Vagina (tissue), 2 donors: ENCODE results near the gene OAS2. TPM values are rescaled to one million over a fixed set of nuclear protein-coding genes. Genes with fewer than 3 reads are reported as not detected.

Experiments
- DNase-seq, 2 donors: peaks; one replicate each; pipeline ENCODE4 v3.0.0-alpha.2; 2017; ENCODE audit errors: extremely low spot score in 2 of 2
- H3K27ac ChIP-seq: fragments of 200-600 bp; sonication (generic); one replicate; pipeline ENCODE4 v1.5.1; 2019
- H3K27me3 ChIP-seq: fragments of 200-600 bp; sonication (generic); one replicate; pipeline ENCODE4 v1.5.1; 2019
- H3K36me3 ChIP-seq, 2 donors: fragments of 200-600 bp; sonication (generic); one replicate each; pipeline ENCODE4 v1.5.1; 2017 to 2019
- H3K4me1 ChIP-seq: fragments of 200-600 bp; sonication (generic); one replicate; pipeline ENCODE4 v1.5.1; 2019
- H3K4me3 ChIP-seq, 2 donors: fragments of 200-600 bp; sonication (generic); 1 replicate in 1 of 2; 2 replicates in 1 of 2; pipeline ENCODE4 v1.5.1; 2016 to 2019
- H3K9me3 ChIP-seq: fragments of 200-600 bp; sonication (generic); one replicate; pipeline ENCODE4 v1.5.1; 2019
- POLR2A ChIP-seq, 2 donors: fragments of 450-650 bp; IDR thresholded peaks; one replicate each; pipeline ENCODE4 v1.6.1; 2017; ENCODE audit warnings: antibody characterized with exemption in 2 of 2, mild to moderate bottlenecking in 2 of 2, moderate library complexity in 2 of 2
- POLR2AphosphoS5 ChIP-seq, 2 donors: sonication (generic); formaldehyde crosslinking; IDR thresholded peaks; one replicate each; pipeline ENCODE4 v1.9.0; 2017; ENCODE audit warnings: antibody characterized with exemption in 2 of 2, mild to moderate bottlenecking in 2 of 2, low read depth in 1 of 2; ENCODE audit not compliant: insufficient read depth in 1 of 2
- intact Hi-C: fragments of 100-400 bp; cut with DNase I; formaldehyde crosslinking; loops from one replicate; pipeline ENCODE4 v1.15.1; 2023
- total RNA-seq: library from RNA; depleted of rRNA; stranded (reverse); fragments of >200 nt; gene quantifications from one replicate; pipeline ENCODE4 v1.2.3, GENCODE V29; 2016
- TF ChIP-seq, protein P1 (sequence below), 3 experiments: fragments of 450-650 bp in 2 of 3; fragments of 200-600 bp in 1 of 3; sonication (generic) in 1 of 3; IDR thresholded peaks; one replicate each; pipeline ENCODE4 v1.5.1; 2017 to 2019; ENCODE audit warnings: antibody characterized with exemption in 3 of 3, mild to moderate bottlenecking in 2 of 3, moderate library complexity in 2 of 3

The OAS2 gene
- total RNA-seq, 1 donor from 2014 or later = 14.0 TPM

DNA sequence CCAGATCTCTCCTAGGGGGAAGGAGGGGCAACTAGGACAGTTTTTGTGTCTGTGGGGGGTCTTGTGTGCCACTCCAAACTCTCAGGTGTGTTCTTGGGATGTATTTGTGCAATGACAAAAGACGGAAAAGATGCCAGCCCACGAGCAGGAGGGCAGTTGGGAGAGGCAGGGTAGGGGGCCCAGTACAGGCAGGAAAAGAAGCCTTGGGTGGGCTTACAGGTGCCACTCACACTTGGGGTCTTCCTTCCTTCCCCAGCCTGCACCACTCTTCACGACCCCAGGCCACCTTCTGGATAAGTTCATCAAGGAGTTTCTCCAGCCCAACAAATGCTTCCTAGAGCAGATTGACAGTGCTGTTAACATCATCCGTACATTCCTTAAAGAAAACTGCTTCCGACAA, 24.4 kb downstream of the OAS2 start:
- H3K9me3 ChIP-seq = no peaks in the 10 kb centered on the region
- peak in 1 of 2 donors; percentile 70 for DNase-seq
- peaks cover 0 to 37% of the 10 kb centered on the region in 2 donors for H3K36me3 ChIP-seq
- no peak overlapping the region for H3K4me3 ChIP-seq
- intact Hi-C loops = no loop called here
- TF ChIP-seq POLR2AphosphoS5 (IDR thresholded peaks at IDR 0.05; ENCODE audit: insufficient read depth in 1 of 2, low read depth in 1 of 2) (no peak), POLR2A (IDR thresholded peaks at IDR 0.05) (no peak)
- TF ChIP-seq, protein P1, sequence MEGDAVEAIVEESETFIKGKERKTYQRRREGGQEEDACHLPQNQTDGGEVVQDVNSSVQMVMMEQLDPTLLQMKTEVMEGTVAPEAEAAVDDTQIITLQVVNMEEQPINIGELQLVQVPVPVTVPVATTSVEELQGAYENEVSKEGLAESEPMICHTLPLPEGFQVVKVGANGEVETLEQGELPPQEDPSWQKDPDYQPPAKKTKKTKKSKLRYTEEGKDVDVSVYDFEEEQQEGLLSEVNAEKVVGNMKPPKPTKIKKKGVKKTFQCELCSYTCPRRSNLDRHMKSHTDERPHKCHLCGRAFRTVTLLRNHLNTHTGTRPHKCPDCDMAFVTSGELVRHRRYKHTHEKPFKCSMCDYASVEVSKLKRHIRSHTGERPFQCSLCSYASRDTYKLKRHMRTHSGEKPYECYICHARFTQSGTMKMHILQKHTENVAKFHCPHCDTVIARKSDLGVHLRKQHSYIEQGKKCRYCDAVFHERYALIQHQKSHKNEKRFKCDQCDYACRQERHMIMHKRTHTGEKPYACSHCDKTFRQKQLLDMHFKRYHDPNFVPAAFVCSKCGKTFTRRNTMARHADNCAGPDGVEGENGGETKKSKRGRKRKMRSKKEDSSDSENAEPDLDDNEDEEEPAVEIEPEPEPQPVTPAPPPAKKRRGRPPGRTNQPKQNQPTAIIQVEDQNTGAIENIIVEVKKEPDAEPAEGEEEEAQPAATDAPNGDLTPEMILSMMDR (IDR thresholded peaks at IDR 0.05) = no peak
- no peak overlapping the region for H3K27ac ChIP-seq
- no peaks in the 10 kb centered on the region for H3K4me1 ChIP-seq
- H3K27me3 ChIP-seq = no peaks in the 10 kb centered on the region

DNA sequence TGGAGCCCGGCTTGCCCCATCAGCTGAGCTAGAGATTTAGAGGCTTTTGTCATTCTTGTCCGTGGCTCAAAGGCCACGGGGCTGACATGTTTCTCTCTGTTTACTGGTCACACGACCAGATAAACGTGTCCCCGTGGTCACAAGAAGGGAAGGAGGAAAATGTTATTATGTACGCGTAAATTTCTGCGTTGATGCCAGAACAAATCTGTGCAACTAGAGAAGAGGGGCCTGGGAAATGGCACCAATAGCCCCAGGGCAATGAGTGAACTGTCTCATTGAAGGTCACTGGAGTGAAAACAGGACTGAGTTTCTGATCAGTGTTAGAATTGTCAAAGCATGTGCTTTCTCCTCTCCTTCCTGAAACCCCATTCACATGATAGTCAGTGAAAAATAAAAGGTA, 25.3 kb downstream of the OAS2 start:
- no peaks in the 10 kb centered on the region for H3K4me1 ChIP-seq
- H3K9me3 ChIP-seq = no peaks in the 10 kb centered on the region
- H3K27me3 ChIP-seq = no peaks in the 10 kb centered on the region
- DNase-seq = no peak
- H3K4me3 ChIP-seq = no peak overlapping the region
- intact Hi-C loops = no loop called here
- no peak overlapping the region for H3K27ac ChIP-seq
- TF ChIP-seq POLR2AphosphoS5 (IDR thresholded peaks at IDR 0.05; ENCODE audit: insufficient read depth in 1 of 2, low read depth in 1 of 2) = no peak
- no peak for TF ChIP-seq POLR2A (IDR thresholded peaks at IDR 0.05)
- TF ChIP-seq, protein P1 (IDR thresholded peaks at IDR 0.05) = no peak
- peaks cover 0 to 37% of the 10 kb centered on the region in 2 donors for H3K36me3 ChIP-seq

DNA sequence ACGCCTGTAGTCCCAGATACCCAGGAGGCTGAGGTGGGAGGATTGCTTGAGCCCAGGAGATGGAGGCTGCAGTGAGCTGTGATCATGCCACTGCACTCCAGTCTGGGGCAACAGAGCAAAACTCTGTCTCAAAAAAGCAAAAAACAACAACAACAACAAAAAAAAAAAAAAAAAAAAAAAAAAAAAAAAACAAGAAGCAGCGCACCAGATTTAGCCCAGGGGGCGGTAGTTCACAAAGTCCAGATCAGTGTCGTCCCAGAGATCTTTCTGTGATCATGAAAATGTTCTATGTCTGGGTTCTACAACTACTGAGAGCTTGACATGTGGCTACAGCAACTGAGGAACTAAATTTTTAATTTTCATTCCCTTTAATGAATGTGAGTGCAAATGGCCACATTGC, 27.4 kb downstream of the OAS2 start:
- Histone ChIP-seq H3K36me3 (peaks cover 0 to 36% of the 10 kb centered on the region in 2 donors), H3K27ac (no peak overlapping the region), H3K9me3 (no peaks in the 10 kb centered on the region), H3K4me3 (no peak overlapping the region), H3K27me3 (no peaks in the 10 kb centered on the region), H3K4me1 (no peaks in the 10 kb centered on the region)
- TF ChIP-seq, protein P1 (IDR thresholded peaks at IDR 0.05) = no peak
- no peak for TF ChIP-seq POLR2AphosphoS5 (IDR thresholded peaks at IDR 0.05; ENCODE audit: insufficient read depth in 1 of 2, low read depth in 1 of 2)
- TF ChIP-seq POLR2A (IDR thresholded peaks at IDR 0.05) = no peak
- intact Hi-C loops = no loop called here
- no peak for DNase-seq

DNA sequence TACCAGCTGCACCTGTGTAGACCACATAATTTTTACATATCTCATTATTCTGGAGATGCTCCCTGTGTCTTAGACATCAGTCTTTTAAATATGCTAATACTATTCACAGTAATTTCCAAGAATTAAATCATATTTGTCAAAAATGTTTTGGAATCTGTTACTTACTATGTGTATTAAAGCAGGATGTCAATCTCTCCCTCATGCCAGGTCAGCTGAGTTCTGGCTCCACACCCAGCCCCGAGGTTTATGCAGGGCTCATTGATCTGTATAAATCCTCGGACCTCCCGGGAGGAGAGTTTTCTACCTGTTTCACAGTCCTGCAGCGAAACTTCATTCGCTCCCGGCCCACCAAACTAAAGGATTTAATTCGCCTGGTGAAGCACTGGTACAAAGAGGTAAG, 27.9 kb downstream of the OAS2 start:
- no peaks in the 10 kb centered on the region for H3K9me3 ChIP-seq
- no peaks in the 10 kb centered on the region for H3K27me3 ChIP-seq
- H3K27ac ChIP-seq = no peak overlapping the region
- intact Hi-C loops = no loop called here
- H3K4me1 ChIP-seq = no peaks in the 10 kb centered on the region
- peaks cover 0 to 36% of the 10 kb centered on the region in 2 donors for H3K36me3 ChIP-seq
- TF ChIP-seq, protein P1 (IDR thresholded peaks at IDR 0.05) = no peak
- no peak for TF ChIP-seq POLR2A (IDR thresholded peaks at IDR 0.05)
- no peak for TF ChIP-seq POLR2AphosphoS5 (IDR thresholded peaks at IDR 0.05; ENCODE audit: insufficient read depth in 1 of 2, low read depth in 1 of 2)
- DNase-seq = no peak
- H3K4me3 ChIP-seq = no peak overlapping the region

DNA sequence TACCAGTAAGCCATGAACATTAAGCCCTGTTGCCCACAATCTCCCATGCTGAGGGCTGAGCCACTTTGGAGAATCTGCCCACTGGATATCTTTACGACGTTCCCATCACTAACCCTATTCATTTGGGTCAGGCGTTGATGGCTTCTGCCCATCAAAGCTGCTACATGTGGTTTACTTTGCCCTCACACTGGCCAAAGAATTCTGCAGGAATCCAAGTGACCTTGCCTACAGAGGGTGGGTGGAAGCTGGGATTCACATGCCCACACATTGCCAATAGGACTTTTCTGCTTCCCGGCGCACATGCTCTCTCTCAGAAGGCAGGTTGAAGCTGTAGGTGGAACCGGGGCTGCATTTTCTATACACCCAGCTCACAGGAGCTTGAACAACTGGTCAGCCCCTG, 28.3 kb downstream of the OAS2 start:
- Histone ChIP-seq H3K27me3 (no peaks in the 10 kb centered on the region), H3K27ac (no peak overlapping the region), H3K4me3 (no peak overlapping the region), H3K4me1 (no peaks in the 10 kb centered on the region), H3K9me3 (no peaks in the 10 kb centered on the region), H3K36me3 (peaks cover 0 to 36% of the 10 kb centered on the region in 2 donors)
- intact Hi-C loops = no loop called here
- TF ChIP-seq, protein P1 (IDR thresholded peaks at IDR 0.05) = no peak
- TF ChIP-seq POLR2A (IDR thresholded peaks at IDR 0.05) (no peak), POLR2AphosphoS5 (IDR thresholded peaks at IDR 0.05; ENCODE audit: insufficient read depth in 1 of 2, low read depth in 1 of 2) (no peak)
- DNase-seq = no peak
